Thyroid gland (tissue), 4 donors: ENCODE measurements around the gene LIPT1.

ENCODE experiments used
- CTCF ChIP-seq, 6 experiments: fragments of 200-600 bp in 3 of 6; fragments of 450-650 bp in 3 of 6; sonication (generic) in 3 of 6; IDR thresholded peaks; one replicate each; pipeline ENCODE4 v1.5.1; 2016 to 2019; ENCODE audit warnings: antibody characterized with exemption in 6 of 6, mild to moderate bottlenecking in 2 of 6, inconsistent platforms in 1 of 6, moderate library complexity in 1 of 6
- POLR2A ChIP-seq, 2 donors: fragments of 450-650 bp; IDR thresholded peaks; one replicate each; pipeline ENCODE4 v1.6.1; 2017; ENCODE audit warnings: antibody characterized with exemption in 2 of 2, mild to moderate bottlenecking in 2 of 2, moderate library complexity in 1 of 2

- no peak for TF ChIP-seq CTCF (IDR thresholded peaks at IDR 0.05)
- TF ChIP-seq POLR2A (IDR thresholded peaks at IDR 0.05), result no peak
Observed at GRCh38 chr2:99200076-99200800, 45.5 kb downstream of the LIPT1 start.
